ENCODE results near the gene MRPL14.

MRPL14 gene

DNA sequence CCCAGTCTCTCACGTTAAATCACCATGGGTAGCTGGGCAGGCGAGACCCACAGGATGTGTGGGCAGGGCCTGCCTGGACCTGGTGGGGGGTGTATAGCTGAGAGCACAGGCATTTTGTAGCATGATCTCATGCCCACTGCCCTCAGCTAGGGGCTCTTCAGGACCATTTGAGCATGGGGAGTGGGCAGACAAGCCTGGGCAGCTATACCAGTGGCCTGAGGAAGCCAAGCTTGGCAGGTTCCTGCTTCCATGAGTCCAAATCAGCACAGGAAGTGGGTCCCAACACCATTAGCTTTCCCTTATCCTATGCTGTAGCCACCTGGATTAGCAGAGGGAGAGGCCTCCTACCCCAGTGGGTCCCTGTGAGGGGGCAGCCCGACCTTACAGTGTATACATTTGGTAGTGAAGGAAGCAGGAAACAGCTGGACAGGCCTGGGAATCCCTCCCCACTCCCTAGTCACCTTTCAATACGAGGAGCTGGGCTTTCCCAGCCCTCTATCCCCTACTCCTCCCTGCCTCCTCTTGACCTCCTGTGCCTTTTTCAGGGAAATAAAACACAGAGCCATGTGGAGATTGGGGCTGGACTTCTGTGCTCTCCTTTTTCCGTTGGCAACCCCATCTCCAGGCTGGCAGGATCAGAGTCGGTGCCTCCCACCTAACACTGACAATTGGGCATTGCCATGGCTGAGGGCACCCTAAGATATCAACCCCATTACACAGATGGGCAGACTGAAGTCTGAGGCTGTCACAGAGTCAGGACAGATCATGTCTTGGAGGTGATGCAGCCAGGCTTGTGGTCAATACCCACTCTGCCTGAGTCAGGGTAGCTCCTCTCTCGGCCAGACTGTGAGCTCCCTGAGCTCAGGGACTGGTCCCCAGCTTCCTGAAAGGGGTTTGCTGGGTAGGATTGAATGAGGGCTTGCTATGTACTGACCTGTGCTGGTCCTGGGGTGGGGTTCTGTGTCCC, 59.8 kb downstream of the MRPL14 start:
- DNase-seq (ENCODE audit: low read depth in 1 of 2, low spot score in 1 of 2): no peak

DNA sequence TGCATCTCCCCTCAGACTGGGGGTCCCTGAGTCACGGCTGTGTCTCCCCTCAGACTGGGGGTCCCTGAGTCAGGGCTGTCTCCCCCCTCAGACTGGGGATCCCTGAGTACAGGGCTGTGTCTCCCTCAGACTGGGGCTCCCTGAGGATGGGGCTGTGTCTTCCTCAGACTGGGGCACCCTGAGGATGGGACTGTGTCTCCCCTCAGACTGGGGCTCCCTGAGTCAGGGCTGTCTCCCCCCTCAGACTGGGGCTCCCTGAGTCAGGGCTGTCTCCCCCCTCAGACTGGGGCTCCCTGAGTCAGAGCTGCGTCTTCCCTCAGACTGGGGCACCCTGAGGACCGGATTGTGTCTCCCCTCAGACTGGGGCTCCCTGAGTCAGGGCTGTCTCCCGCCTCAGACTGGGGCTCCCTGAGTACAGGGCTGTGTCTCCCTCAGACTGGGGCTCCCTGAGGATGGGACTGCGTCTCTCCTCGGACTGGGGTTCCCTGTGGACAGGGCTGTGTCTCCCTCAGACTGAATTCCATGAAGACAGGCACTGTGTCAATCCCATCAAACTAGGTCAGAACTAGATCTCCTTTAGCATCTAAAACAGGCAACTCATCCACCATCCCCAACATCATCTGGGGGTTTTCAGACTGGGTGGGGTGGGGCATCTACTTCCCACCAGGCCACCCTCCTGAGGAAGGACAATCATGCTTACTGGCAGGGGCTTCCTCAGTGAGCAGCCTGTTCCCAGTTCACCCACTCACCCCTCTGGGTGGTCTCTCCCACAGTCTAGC, 60.7 kb downstream of the MRPL14 start:
- no peak for DNase-seq (ENCODE audit: low read depth in 1 of 2, low spot score in 1 of 2)

DNA sequence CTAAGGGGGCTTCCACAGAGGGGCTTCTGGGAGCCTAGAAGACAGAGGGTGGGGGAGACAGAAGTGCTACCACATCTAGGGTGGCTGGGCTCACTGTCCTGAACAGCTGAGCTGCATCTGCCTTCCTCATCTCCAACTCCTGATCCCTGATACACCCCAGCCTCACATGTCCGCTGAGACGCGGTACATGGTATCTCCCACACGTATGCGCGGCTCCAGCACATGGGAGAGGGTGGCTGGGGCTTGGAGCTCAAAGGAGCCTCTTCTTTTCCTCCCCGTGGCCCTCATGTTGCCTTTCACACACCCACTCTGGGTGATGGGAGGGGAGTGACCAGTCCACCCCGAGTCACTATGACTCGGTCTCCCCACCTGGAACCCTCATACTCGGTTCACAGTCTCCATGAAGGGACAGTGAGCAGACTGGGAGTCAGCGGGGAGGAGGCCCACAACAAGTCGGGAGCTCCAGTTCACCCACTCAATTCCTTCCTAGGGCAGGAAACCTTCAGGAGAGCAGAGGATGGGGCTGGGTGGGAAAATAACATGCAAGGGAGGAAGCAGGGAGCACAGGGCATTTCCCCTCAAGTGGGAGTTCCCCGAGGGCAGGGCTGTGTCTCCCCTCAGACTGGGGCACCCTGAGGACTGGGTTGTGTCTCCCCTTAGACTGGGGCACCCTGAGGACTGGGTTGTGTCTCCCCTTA, 61.7 kb downstream of the MRPL14 start:
- no peak for DNase-seq (ENCODE audit: low read depth in 1 of 2, low spot score in 1 of 2)

DNA sequence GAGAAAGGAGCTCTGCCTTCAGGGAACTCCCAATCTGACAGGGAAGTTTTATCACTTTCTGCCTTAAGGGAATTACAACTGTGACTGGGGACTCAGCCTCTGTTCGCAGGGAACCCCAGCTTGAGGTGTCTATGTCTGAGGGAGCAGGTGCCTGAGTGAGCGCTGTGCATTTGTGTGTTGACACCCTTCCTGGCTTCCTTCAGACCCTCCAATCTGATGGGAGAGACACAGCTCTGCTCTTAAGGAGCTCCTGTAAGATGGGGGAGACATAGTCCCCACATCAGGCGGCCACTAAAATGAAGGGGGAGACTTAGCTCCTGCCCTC, 62.3 kb downstream of the MRPL14 start:
- no peak for DNase-seq (ENCODE audit: low read depth in 1 of 2, low spot score in 1 of 2)

DNA sequence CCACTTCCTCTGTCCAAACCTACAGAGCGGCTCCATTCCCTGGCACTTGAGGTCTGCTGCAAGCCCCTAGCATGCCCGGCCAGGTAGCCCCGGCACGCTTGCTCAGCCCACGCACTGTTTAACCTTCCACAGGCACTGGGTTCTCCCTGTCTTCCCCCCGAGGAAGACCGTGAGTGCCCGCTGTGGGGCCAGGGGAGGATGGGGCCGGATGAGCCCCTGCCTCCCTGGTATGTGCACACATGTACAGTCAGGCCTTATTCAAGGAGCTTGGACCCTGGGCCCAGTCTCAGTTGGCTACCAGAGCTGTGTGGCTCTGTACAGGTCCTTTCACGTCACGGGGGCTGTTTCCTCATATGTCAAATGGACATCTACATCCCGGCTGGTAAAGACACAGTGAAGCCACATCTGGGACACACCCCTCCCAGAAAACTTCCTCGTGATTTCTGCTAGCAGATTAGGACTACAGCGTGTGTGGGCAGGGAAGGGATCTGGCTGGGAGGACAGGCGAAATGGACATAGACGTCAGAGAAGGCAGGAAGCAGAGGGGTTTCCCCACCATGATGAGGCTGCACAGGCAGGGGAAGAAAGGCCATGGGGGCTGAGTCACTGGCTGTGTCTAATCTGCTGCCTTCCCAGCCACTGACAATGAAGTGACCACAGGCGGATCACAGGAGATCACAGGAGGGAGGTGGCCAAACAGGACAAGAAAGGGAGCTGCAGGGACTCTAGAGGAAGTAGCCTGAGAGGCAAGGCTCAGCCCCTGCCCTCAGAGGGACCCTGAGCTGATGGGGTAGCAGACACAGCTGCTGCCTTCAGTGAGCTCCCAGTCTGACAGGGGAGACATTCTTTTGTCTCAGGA, 62.9 kb downstream of the MRPL14 start:
- DNase-seq (ENCODE audit: low read depth in 1 of 2, low spot score in 1 of 2): no peak

DNA sequence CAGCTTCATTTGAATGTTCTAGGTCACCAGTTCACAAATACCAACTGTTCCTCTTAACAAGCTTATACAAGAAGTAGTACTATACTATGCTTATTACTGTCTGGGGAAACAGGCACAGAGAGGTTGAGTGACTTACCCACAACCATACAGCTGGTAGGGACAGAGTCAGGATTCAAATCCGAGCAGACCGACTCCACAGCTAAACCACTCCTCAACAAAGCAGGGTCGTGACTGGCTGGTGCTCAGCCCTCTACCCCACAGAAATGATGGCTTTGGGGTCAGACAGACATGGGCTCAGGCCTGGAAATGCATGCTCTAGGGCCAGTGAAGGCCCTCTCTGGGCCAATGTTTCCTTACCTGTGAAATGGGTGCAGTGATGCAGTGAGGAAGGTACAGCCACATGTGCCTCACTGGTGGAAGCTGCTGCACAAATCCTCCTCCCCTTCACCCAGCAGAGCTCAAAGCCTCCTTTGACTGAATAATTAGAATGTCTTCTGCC, 63.6 kb downstream of the MRPL14 start:
- no peak for DNase-seq (ENCODE audit: low read depth in 1 of 2, low spot score in 1 of 2)
